8988T (cell line): Measurements from ENCODE around the gene CEP170.

Source experiments
- DNase-seq: peaks from one replicate; pipeline ENCODE4 v3.0.0; 2011

Gene CEP170

DNA sequence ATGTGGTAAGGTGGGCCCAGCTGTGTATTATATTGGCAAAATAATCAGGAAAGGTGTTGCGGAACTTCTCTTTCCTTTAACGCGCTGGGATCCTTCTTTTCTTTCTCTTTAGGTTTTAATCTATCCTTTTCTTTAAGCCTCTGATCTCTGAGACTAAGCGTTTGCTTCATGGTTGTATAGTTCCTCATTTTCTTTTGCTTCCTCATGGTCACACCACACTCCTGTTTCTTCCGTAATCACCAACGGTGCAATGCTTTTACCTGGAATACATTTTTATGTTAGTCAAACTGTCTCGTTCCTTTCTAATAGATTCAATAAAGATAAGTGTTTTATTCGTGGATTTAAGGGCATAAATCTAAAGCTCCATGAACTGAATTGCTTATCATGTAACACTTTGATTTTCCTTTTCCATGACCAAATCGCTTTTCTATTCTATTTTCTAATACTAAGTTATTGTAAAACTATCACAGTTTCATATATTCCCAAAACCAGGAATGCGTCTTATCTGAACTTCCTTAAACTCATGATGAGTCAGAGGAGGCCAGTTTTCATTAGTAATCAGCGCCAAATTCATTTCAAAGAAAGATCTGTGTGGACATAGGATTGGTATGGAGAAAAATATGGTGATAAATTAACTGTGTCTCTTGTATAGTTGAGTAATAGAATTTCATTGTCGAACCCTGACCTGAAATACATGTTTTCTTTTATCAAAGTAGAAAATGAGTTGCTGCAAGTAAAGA, 13.0 kb upstream of the CEP170 start:
- DNase-seq = no peak

DNA sequence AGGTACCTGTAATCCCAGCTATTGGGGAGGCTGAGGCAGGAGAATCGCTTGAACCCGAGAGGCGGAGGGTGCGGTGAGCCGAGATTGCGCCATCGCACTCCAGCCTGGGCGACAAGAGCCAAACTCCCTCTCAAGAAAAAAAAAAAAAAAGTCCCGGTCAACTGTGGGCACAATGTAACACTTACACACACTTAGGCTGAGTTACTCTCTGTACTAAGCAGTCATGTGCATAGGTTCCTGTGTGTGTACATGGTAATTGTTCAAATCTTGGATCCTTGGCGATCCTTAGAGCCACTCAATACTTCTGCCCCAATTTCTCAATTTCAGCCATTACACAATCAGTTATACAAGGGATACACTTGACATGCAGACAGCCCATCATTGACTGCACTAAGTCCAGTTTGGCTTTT, 12.4 kb upstream of the CEP170 start:
- no peak for DNase-seq

DNA sequence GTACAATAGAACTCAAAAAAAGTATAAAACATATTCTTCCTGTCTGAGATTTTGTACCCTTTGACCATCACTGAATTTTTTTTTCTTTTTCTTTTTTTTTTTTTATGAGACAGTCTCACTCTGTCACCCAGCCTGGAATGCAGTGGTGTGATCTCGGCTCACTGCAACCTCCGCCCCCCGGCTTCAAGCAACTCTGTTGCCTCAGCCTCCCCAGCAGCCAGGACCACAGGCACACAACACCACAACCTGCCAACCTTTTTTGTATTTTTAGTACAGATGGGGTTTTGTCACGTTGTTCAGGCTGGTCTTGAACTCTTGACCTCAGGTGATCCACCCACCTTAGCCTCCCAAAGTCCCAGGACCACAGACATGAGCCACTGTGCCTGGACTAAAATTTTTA, 11.2 kb upstream of the CEP170 start:
- DNase-seq = no peak

DNA sequence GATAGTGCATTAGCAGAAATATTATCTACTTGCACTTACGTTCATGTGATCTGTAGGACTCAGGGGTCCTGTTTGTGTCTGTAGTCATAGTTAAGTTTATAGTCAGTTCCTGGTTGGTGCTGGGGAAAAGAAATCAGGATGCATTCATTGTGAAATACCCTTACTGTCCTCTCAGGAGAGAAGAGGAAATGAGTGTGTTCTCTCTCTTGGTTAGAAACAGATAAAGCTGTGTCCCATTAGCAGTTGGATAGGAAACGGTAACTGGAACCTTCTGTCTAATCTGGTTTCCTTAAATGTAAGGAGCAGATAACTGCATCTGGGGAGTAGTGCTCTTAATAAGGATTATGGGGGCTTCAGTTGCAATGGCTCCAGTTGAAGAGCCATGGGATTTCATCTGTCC, 9.6 kb upstream of the CEP170 start:
- no peak for DNase-seq

DNA sequence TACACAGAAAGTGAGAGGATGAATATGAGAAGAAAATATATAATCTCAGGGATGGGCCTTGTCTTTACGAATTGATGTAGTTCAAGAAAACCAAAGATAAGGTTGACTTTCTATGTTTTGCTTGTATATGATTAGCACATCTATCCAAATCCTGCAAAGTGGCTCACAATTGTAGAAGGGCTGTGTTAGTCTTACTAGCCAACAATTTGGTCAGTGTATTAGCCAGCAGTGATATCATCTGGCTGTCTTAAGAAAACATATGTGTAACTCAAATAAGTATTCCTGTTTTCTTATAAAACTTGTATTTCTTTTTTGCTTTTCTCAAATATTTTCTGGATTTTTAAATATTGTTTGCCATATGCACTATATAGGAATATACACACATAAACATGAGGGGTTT, 6.3 kb upstream of the CEP170 start:
- DNase-seq = no peak

DNA sequence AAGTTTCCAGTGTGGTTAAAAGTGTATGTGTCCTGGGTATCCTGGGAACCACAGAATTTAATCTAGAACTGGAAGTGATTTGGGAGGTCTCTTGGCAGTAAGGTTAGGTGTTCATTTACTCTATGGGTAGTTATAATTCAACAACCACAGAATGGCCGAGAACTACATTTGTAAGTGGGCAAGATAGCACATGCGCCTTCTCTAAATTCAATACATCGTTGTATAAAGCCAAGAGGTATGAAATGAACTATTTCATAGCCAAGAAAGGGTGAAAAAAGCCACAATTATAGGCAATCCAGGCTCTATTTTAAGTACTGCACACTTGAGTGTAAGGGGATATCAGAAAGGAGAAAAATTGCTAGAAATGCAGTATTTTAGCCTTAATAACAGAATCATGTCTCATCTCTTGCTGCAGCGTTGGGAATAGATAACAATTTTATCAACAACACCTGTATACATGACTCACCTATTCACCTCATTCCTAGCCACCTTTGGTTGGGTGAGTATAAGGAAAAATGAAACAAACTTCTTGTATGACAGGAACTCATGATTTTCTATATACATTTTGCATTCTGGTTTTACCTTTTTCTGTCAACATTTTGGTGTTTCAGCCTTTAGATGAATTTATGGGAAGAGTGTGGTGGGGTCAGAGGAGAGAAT, 5.3 kb upstream of the CEP170 start:
- DNase-seq = no peak

DNA sequence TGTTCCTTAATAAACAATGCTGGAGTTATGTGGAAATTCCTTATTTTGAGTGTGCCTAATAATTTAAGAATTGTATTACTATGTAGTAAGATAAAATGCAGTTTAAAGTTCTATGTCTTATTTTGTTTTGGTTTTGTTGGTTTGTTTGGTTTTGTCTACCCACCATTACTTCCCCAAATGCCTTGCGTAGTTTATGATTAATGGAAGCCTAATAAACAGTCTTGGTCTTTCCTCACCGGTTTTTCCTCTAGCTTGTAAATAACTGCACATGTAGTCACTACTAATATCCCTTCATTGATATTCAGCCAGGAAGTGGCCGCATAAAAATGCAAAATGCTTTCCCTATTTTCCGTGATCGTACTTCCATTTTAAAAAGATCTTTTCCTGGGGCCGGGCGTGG, 3.6 kb upstream of the CEP170 start:
- DNase-seq = no peak

DNA sequence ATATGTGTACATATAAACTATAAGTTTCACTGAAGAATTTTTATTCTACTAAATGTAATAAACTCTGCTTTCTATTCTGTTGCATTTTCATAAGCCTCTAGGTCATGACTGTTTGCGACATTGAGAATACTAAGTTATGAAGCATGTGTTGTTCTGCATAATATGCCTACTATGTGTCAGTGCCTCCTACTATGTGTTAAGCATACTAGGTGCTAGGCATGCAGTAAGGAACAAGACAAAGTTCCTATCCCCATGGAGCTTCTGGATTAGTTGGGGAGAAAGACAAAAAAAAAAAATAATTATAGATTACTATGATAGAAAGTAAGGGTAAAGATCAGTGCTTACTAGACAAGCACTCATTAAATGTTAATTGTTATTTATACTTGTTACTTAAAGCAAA, 2.1 kb upstream of the CEP170 start:
- no peak for DNase-seq

DNA sequence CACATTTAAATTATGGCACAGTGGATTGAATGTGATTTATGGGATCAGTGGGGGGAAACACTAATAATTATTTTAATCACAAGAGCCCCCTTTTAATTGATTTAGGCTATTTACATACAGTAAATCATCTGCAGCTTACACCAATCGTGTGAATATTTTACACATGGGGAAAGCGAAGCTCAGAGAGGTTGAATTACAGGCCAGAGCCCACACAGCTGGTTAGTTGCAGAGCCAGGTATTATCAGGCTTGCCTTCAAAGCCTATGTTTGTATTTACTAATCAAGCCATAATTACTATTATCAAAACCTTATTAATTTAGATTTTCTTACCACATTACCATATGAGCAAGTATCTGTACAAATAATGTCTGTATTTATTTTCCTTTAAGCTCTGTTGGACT, 1.5 kb upstream of the CEP170 start:
- DNase-seq = no peak

DNA sequence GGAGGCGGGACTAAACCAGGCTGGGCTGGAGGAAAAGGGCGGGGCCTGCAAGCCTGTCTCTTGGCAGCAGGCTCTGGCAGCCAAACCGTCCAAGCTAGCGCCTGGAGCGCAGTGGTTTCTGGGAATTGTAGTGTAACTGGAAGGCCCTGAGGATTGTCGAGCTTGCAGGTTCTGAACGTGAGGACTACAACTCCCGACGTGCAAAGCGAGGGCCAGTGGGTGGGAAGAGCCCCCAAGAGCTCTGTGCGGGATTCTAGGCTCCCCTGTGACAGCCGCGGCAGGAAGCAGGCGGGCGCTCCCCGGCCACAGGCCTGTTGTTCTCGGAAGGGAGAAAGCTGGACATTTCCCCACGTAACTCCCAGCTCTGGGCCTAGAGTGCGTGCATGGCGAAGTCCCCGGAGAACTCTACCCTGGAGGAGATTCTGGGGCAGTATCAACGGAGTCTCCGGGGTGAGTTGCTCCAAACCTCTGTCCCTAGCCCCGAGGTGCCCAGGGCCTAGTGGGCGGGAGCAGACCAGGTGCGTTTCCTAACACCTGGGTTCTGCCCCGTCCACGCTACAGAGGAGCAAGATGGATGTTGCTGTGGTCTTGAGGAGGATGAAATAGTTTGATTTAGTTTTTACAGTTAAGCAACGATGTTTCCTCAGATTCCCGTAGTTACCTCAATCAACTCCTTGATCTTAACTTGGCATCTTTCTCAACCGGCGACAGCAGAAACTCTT, 871 bp upstream of the CEP170 start, which contains the start of gene SDCCAG8:
Gene SDCCAG8 (plus strand): TSS at position 251 of the 722 bp plus-strand sequence. CDS start 133 bp downstream, at position 384.
- peak; percentile 61 for DNase-seq

DNA sequence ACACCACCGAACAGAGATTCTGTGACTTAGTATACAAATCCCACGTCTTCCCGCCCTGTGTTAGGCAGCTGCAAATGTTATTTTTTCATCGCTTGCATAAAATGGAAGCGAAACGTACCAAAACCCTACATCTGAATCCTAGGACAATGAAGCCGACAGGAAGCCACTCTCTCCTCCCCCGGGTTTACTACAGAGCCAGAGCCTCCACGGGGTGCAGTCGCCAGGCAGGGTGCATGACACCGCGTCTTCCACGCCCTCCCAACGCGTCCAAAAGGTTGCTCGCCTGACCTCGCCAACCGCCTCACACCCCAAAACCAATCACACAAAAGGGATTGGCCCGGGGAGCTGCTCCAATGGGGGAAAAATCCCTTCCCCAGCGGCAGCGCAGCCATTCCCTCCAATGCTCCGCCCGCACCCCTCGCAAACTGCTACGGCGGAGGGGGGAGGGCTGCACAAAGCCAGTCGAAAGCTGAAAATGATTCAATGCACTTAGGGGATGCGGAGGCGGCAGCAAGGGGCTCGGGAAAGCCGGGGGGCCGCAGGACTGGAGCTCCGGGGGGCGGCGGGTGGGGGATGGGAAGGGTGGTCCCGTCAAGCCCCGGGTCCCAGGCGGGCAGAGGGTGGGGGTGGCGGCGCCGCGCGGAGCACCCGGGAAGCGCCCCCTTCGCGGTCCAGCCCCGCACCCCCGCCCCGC, 701 bp downstream of the CEP170 start:
- DNase-seq = no peak

DNA sequence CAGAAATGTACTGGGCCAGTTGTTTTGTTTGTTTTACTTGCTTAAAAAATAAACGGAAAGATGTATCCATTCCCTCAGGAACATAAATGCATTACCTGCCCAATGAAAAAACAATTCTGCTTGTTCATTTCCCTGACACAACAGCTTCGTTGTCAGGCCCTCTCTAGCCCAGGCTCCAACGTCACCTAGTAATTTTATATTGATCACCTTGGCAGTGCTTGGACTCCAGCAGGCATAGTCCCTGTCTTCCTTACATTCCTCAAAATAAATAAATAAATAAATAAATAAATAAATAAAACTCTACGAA, 1.2 kb downstream of the CEP170 start:
- DNase-seq = no peak

DNA sequence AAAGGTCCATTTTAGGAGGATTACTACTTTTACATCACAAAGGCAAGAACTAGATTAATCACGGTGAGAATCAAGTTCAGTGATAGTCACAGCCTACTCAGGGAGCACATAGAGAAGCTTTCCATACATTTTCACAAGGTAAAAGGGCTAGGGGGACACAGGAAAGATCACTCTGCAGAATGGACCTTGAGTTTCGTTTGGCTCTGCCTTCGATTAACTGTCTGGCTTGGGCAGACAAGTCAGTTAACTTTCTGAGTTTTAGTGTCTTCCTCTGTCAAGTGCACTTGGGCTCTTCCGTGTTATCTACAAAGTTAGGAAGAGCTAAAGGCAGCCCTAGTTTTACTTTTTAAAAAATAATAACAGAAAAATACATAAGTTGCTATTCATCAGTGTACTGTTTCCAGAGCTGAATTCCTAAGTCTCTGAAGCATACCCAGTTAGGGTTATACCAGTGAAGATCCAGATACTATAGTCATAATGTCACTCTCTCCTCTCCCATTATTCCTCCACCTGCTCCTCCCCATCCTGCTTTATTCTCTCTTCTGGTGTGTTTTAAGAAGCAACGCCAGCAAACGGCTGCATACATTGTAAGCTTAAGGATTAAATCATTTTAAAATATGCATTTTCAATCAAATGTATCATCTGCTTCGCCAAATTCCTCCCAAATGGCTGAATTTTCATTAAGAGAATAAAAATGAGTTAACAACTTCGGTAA, 1.7 kb downstream of the CEP170 start:
- no peak for DNase-seq

DNA sequence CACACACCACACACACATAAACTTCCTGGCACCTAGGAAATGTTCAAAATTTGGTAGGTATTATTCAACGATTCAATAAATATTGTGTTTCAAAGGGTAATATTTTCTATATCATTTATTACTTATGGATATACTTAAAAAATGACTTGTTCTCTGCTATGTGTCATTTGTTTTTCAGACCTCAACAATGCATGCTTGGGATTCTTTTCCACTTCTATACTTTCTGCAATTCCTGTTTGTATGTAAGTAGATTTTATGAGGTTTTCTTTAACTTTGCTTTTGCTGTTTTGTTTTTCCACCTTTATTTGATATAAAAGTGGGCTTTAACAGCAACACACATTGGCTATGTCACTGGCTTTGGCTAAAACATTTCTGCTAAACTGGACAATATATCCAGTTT, 3.5 kb downstream of the CEP170 start:
- DNase-seq = no peak

DNA sequence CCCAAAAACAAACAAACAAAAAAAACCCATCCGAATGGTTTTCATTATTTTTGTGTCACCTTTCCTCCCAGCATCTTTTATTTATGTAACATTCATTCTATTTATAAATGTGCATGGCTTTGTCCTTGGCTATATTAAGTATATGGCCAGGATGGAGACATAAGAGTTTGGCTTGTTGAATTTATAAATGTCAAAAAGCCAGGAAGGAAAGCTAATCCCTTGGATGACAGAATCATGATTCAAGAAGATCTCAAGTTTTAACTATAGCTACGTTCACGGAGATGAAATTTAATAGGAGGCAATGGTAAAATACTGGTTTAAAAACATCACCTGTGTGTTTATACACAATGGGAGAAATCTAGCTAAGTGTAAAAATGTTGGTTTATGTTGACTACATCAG, 5.0 kb downstream of the CEP170 start:
- DNase-seq = no peak

DNA sequence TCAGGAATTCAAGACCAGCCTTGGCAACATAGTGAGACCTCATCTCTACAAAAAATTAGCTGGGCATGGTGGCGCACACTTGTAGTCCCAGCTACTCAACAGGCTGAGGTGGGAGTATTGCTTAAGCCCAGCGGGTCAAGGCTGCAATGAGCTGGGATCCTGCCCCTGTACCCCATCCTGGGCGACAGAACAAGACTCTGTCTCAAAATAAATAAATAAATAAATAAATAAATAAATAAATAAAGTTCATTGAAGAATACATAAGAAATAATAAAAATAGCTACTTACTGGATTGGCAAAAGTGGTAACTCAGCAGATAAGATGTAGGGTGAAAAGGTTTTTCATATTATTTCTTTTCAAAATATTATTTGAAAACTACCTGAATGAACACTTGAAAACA, 5.9 kb downstream of the CEP170 start:
- no peak for DNase-seq

DNA sequence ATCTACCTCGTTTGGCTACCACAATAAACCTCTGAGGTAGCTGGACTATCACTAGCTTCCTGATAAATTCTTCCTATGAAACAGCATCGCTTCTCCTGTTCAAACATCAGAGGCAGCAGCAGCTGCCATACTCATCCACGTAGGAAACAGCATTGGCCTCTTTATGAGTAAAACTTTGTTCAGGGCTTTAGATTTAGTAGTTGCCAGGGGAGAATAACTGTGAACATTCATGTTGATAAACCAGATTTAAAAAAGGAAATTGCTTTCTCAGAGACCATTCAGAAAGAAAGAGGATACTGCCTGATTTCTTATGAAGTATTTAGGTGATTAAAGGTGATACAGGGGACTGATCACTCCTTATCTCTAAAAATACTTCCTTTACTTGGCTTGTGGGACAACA, 7.2 kb downstream of the CEP170 start:
- DNase-seq = no peak

DNA sequence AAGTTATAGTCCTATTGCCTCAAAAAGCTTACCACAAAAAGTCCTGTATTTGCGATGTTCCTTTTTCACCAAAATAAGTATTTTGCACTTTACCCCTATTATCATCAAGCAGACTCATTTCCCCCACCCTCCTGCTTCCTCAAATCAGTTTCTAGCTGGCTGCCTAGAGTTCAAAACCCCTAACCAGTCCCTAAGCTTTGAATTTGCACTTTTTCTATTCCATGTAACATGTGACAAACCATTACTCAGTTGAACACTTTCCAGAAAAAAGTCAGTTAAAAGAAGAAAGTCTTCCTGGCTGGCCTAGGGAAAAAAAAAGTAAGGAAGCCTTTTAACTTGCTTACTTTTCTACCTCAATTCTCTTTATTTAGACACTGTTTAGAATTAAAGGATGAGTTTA, 8.2 kb downstream of the CEP170 start:
- DNase-seq = no peak

DNA sequence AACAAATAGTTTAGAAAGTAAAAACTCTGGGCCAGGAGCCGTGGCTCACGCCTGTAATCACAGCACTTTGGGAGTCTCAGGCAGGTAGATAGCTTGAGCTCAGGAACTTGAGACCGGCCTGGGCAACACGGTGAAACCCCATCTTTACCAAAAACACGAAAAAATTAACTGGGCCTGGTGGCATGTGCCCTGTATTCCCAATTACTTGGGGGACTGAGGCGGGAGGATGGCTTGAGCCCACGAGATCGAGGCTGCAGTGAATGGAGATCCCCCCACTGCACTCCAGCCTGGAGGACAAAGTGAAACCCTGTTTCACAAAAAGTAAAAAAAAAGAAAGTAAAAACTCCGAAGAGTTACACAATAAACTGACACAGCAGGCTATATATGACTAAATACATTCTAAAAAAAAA, 10.6 kb downstream of the CEP170 start:
- no peak for DNase-seq

DNA sequence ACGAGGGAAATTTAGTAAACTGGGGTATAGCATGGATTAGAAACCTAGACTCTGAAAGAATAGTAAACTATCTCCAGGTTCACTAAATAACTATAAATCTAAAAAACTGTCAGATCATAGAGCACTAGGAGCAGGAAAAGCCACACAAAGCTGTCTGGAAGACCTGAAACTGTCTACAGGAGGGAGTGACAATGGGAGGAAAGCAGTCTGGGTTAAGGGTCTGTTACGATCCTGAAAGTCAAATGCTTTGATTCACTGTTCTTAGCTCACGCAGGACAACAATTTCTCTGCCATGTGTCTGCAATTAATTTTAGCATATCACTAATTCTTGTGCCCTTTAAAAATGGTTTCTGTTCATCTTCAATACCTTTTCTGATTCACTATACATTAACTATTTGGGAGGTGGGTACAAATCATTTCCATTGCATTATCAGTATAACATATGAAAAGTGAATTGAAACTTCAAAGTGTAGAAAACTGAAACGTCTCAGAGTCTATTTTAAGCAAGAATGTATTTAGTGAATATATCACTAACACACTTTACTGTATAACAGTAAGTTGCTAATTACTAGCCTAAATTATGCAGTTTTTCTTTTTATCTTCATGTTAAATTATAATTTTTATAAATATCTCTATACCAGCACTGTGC, 18.4 kb downstream of the CEP170 start:
- DNase-seq = no peak

DNA sequence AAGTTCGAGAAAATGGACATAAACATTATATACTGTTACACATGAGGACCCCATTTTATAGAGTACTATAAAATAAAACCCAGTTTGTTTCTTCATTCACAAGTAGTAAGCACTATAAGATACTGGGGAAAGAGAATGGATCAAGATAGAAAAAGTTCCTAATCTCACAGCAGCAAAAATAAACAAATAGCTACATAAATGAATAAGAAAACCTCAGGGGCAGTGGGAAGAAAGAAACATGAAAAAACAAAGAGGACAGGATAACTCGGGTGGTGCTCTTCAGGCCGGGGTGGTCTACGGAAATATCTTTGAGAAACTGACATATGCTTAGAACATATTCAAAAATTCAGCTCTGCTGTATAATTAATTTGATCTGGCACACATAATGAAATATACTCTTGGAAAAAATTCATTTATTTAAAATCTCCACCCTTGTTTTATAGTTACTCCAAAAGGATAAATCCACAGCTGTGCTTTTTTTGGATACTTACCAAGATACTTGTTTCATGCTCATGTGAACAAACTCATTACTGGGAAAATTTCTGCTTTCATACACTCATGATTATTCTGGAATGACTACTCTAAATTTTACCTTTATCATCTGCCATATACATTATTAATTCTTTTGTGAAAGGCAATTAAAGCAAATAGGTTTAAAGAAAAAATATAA, 20.0 kb downstream of the CEP170 start:
- no peak for DNase-seq

DNA sequence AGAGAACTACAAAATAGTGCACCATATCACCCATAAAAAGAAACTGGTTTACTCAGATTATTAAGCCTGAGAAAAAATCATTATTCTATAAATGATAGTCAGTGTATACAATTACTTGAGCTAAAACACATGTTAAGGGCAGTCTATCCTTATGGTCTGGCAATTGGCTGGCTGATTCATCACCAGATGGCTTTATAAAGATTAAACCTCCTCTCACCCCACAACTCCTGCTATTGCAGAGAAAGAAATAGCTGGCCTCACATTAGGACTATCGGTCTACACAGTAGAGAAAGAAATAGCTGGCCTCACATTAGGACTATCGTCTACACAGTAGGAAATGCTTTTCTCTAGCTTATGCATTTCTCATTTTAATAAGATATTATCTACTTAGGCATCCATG, 21.2 kb downstream of the CEP170 start:
- DNase-seq = no peak
